Measurements from ENCODE around the gene GSX1. TPM values are rescaled to one million over a fixed set of nuclear protein-coding genes. Genes with fewer than 3 reads are reported as not detected.

GSX1 gene
- total and polyA plus RNA-seq, 2 of the 4 experiments (the other 2 are of a cell fraction) = not detected

GRCh38 chr13:27789495-27790303, 2.6 kb upstream of the GSX1 start (continued):
- no peak for TF ChIP-seq POLR2A (IDR thresholded peaks at IDR 0.05; ENCODE audit: low read depth, low read length)

- Histone ChIP-seq H3K36me3 (ENCODE audit: control insufficient read depth, insufficient read depth, low read length) (no peaks in the 10 kb centered on the region), H2AK5ac (ENCODE audit: low read depth, low read length) (no peak overlapping the region), H4K5ac (ENCODE audit: low read depth, low read length) (no peak overlapping the region), H3K79me1 (ENCODE audit: low read depth in 1 of 2, low read length in 2 of 2) (no peaks in the 10 kb centered on the region), H3K14ac (replicated peaks; ENCODE audit: low read depth, low read length) (no peak overlapping the region), H3K18ac (ENCODE audit: low read depth, low read length) (no peak overlapping the region), H3K9ac (ENCODE audit: low read depth, low read length) (no peak overlapping the region), H3K27me3 (ENCODE audit: control insufficient read depth, insufficient read depth, low read length) (peaks cover 68% of the 10 kb centered on the region), H2BK5ac (ENCODE audit: low read depth, low read length, poor library complexity, severe bottlenecking) (no peak overlapping the region), H3K27ac (ENCODE audit: insufficient read depth, low read length) (no peak overlapping the region), H3K23ac (ENCODE audit: low read depth, low read length) (no peak overlapping the region), H4K8ac (ENCODE audit: low read depth in 2 of 2, low read length in 2 of 2) (no peak overlapping the region), H3K9me3 (ENCODE audit: control insufficient read depth, insufficient read depth, low read length) (peaks cover 7% of the 10 kb centered on the region), H3K4ac (ENCODE audit: low read depth, low read length) (no peak overlapping the region), H2AFZ (replicated peaks; ENCODE audit: low read length, poor library complexity) (no peak overlapping the region), H2BK20ac (ENCODE audit: low read depth, low read length) (no peak overlapping the region), H3K56ac (ENCODE audit: extremely low read depth, insufficient read depth, low read length) (no peak overlapping the region), H3K9me1 (ENCODE audit: insufficient read depth, low read length) (no peaks in the 10 kb centered on the region), H3K4me2 (ENCODE audit: low read depth, low read length) (no peak overlapping the region), H4K20me1 (ENCODE audit: insufficient read depth, low read length) (no peaks in the 10 kb centered on the region), H3K4me1 (ENCODE audit: control insufficient read depth, insufficient read depth, low read length) (no peaks in the 10 kb centered on the region; the same call in 1 of the 2 replicates), H3K4me3 (ENCODE audit: insufficient read depth, low read depth, low read length) (no peak overlapping the region), H4K91ac (ENCODE audit: insufficient read depth, low read depth, low read length) (no peak overlapping the region), H2AK9ac (replicated peaks; ENCODE audit: low read depth, low read length, poor library complexity) (no peak overlapping the region), H2BK15ac (ENCODE audit: low read depth, low read length) (no peak overlapping the region), H2BK120ac (ENCODE audit: low read depth, low read length) (no peak overlapping the region)
- intact Hi-C loops (cut with micrococcal nuclease) = loop anchor here (10.0 kb wide), 1 partner anchor 256 kb away; no protein-coding TSS in a partner anchor
- no peak for TF ChIP-seq FOS (IDR thresholded peaks at IDR 0.05; ENCODE audit: low read depth, low read length)
- TF ChIP-seq BHLHE40 (IDR thresholded peaks at IDR 0.05; ENCODE audit: low read depth, low read length) = no peak
- TF ChIP-seq CEBPB (IDR thresholded peaks at IDR 0.05; ENCODE audit: low read depth, low read length) = no peak
- TF ChIP-seq MAZ (IDR thresholded peaks at IDR 0.05; ENCODE audit: borderline replicate concordance, low read depth, low read length) = no peak
- TF ChIP-seq MXI1 (IDR thresholded peaks at IDR 0.05; ENCODE audit: borderline replicate concordance, low read depth, low read length) = no peak
- no peak for TF ChIP-seq MAFK (IDR thresholded peaks at IDR 0.05; ENCODE audit: low read depth, low read length)
- TF ChIP-seq RAD21 (IDR thresholded peaks at IDR 0.05; ENCODE audit: low read length) = no peak
- no peak for TF ChIP-seq ELK1 (IDR thresholded peaks at IDR 0.05; ENCODE audit: borderline replicate concordance, low read depth, low read length)
- no peak for TF ChIP-seq CHD1 (IDR thresholded peaks at IDR 0.05; ENCODE audit: low read depth, low read length)
- no peak for TF ChIP-seq RFX5 (IDR thresholded peaks at IDR 0.05; ENCODE audit: low read depth, low read length)
- no peak for TF ChIP-seq CTCF (conservative IDR thresholded peaks at IDR 0.05; ENCODE audit: low read depth, low read length)
- TF ChIP-seq USF2 (IDR thresholded peaks at IDR 0.05; ENCODE audit: low read depth, low read length) = no peak
- no peak for ATAC-seq (ENCODE audit: low read depth)
- ChIA-PET CTCF (no interaction called here), POLR2A (ENCODE audit: unreplicated experiment) (no interaction called here)
- DNase-seq = no peak
- dilution Hi-C loops (cut with HindIII; ENCODE audit: low sequenced_read_pairs, unreplicated experiment) = no loop called here
- WGBS, 2 experiments (ENCODE audit: extremely low coverage in 2 of 2, insufficient read length in 1 of 2) = 0% methylated on average over 2 of the region's 23 CpGs; no CpG with 5 or more reads in 1 of the 2 experiments
- in situ Hi-C loops (cut with MboI; ENCODE audit: low sequenced_read_pairs) = no loop called here
- no TSS peak for BruUV-seq (replicated peaks)
Observed at GRCh38 chr13:27790523-27790922, 1.8 kb upstream of the GSX1 start.

Measured in IMR-90 (cell line).